GM19099 (cell line): ENCODE measurements around the gene NEIL3.

Experiments
- POLR2A ChIP-seq: IDR thresholded peaks from 3 replicates; pipeline ENCODE4 v1.6.1; 2011; ENCODE audit warnings: low read depth; ENCODE audit not compliant: insufficient read length; ENCODE audit errors: extremely low read depth

NEIL3 gene

GRCh38 chr4:177320721-177321120 lies 11.0 kb downstream of the NEIL3 start:
- TF ChIP-seq POLR2A, result no peak

GRCh38 chr4:177321647-177322046 lies 12.0 kb downstream of the NEIL3 start:
- no peak for TF ChIP-seq POLR2A

- no peak for TF ChIP-seq POLR2A
These were observed 12.6 kb downstream of the NEIL3 start for GRCh38 chr4:177322266-177322665.

- TF ChIP-seq POLR2A, result no peak
These were observed 13.2 kb downstream of the NEIL3 start for GRCh38 chr4:177322881-177323280.

- no peak for TF ChIP-seq POLR2A
These were observed 13.7 kb downstream of the NEIL3 start for GRCh38 chr4:177323416-177323815.

GRCh38 chr4:177332119-177332518 lies 22.4 kb downstream of the NEIL3 start:
- no peak for TF ChIP-seq POLR2A

GRCh38 chr4:177339477-177340374 lies 30.1 kb downstream of the NEIL3 start:
- no peak for TF ChIP-seq POLR2A

GRCh38 chr4:177348348-177348747 lies 38.7 kb downstream of the NEIL3 start:
- no peak for TF ChIP-seq POLR2A

GRCh38 chr4:177349191-177349590 lies 39.5 kb downstream of the NEIL3 start:
- no peak for TF ChIP-seq POLR2A

GRCh38 chr4:177351622-177352244 lies 42.1 kb downstream of the NEIL3 start:
- no peak for TF ChIP-seq POLR2A

GRCh38 chr4:177356206-177356605 lies 46.5 kb downstream of the NEIL3 start:
- no peak for TF ChIP-seq POLR2A

GRCh38 chr4:177356921-177357320 lies 47.2 kb downstream of the NEIL3 start:
- no peak for TF ChIP-seq POLR2A

GRCh38 chr4:177367336-177367735 lies 57.7 kb downstream of the NEIL3 start:
- TF ChIP-seq POLR2A, result no peak

GRCh38 chr4:177369372-177369771 lies 59.7 kb downstream of the NEIL3 start:
- no peak for TF ChIP-seq POLR2A

GRCh38 chr4:177371461-177371860 lies 61.8 kb downstream of the NEIL3 start:
- no peak for TF ChIP-seq POLR2A

- no peak for TF ChIP-seq POLR2A
These were observed 65.3 kb downstream of the NEIL3 start for GRCh38 chr4:177374966-177375365.
